ENCODE data around the gene ENTREP3. TPM values are rescaled to one million over a fixed set of nuclear protein-coding genes. Genes with fewer than 3 reads are reported as not detected.
"Not testable (repeated sequence)": the region's sequence is repeated elsewhere in the genome, so short reads cannot be mapped to it uniquely, and the experiment has no call there.

Gene ENTREP3
- total RNA-seq, 1 experiment from 2014 or later = 7.7 TPM

DNA sequence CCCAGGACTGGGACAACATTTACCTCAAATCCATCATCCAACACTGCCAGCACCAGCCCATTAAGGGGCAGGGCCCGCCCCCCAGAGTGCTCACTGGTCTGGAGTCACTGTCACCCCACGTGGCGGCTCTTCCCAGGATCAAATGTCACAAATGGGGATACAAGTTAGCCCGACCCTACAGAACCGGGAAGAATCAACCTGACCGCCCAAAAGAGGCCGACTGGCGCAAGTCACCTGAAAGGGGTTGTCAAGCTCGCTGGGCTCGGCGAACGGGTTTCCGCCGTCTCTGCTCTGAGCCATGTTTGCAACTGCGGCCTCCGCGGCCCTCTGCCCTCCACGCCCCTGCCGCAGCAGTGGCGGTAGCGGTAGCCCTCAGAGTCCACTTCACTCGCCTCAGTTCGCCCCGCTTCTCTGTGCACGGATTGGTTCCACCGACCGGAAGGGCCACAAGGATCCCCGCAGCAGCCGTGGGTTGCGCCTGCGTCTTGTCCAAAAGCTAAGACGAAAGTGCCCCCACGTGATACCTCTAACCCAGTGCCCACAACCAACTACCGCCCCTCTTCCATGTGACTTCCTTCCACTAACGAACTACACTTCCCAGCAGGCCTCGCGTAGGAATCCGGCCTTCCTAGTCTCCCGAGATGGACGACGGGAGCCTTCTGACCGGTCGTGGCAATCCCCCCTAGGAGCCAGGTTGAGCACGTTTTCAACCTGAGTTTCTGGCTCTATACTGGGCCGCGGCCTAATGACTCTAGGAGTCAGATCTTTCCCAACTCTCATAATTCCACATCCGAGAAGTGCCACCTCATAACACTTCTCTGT is 6.8 kb upstream of the ENTREP3 start, which contains the start of gene SCAMP3:
TSS of gene SCAMP3 (minus strand) at position 509 of the 822 bp plus-strand sequence. CDS start at position 300, 209 bp downstream.
- peak within 1 kb of the TSS; percentile 90 for H3K4me3 ChIP-seq
- H3K36me3 ChIP-seq = peaks cover 73% of the 10 kb centered on the region
- H3K9me3 ChIP-seq = no peaks in the 10 kb centered on the region
- no peaks in the 10 kb centered on the region for H3K27me3 ChIP-seq
- DNase-seq = peak; percentile 99

DNA sequence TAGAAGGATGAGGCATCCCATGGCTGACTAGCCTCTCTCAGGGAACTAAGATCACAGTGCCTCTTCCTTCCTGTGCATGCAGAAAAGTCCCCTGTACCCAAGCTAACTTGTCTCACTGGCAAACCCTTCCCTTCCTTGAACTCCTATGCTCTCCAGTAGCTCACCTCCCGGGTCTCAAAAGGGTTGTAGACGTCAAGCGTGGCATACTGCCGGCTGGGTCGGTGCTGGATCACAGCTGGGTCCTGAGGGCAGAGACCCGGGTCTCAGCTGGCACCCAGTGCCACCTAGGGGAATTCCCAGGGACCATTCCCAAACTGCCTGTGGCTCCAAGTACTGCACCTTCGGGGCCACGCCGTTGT is 6.2 kb upstream of the ENTREP3 start:
- H3K36me3 ChIP-seq = peaks cover 73% of the 10 kb centered on the region

DNA sequence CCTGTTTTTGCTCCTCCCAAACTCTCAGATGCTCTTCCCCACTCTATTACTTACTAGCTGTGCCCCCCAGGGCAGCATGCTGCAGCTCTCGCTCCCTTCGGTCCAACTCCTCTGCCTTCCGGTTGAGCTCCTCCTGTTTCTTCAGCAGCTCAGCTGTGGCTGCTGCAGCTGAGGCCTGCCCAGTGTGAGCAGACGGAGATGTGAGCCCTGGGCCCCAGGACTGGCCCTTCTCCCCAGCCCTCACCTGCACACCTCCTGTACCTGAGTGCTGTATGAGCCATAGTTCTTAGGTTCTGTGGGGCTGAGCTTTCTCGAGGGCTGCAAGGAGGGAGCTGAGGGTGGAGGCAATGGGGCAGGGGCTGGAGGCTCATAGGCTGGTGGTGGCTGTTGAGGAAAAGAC is 5.0 kb upstream of the ENTREP3 start:
- no peak for DNase-seq
- Histone ChIP-seq H3K9me3 (no peaks in the 10 kb centered on the region), H3K36me3 (peaks cover 70% of the 10 kb centered on the region), H3K27me3 (no peaks in the 10 kb centered on the region), H3K4me3 (no peak overlapping the region)

More for the DNA sequence above, 6.2 kb upstream of the ENTREP3 start:
- H3K27me3 ChIP-seq = no peaks in the 10 kb centered on the region
- no peak for DNase-seq
- no peaks in the 10 kb centered on the region for H3K9me3 ChIP-seq
- peak overlapping the region; percentile 90 for H3K4me3 ChIP-seq

DNA sequence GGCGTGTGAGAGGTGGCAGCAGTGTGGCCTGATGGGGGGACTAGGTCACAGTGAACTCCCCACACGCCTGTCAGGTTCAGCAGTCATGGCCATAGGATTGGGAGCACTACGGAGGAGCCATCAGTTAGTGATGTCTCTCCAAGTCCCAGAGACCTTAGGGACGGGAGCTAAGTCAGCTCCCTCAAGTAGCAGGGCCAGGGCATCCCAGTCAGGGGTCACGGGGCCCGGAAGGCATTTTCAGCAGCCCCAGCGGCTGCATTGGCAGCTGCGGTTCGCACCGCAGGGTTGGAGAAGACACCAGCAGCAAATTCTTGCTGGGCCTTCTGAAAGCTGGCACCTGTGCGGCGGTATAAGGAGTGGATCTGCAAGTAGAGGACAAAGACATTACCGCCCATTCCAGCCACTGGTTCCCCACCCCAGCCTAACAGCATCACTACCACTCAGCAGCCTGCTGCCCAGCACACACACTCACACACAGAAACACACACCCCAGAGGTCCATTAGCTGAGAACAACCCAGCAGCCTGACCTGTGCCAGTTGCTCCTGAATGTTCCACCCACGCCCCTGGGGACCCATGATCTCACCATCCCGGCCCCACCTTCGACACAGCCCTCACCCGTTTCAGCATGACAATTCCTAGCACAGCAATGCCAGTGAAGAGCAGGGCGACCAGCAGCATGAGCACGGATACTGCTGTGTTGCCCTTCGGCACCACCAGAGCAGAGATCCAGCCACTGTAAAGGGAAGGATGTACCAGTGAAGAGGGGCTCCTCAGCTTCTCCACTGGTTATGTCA is 972 bp upstream of the ENTREP3 start:
- peaks cover 51% of the 10 kb centered on the region for H3K36me3 ChIP-seq
- H3K27me3 ChIP-seq = no peaks in the 10 kb centered on the region
- H3K4me3 ChIP-seq = peak overlapping the region; percentile 80
- no peaks in the 10 kb centered on the region for H3K9me3 ChIP-seq
- DNase-seq = no peak

DNA sequence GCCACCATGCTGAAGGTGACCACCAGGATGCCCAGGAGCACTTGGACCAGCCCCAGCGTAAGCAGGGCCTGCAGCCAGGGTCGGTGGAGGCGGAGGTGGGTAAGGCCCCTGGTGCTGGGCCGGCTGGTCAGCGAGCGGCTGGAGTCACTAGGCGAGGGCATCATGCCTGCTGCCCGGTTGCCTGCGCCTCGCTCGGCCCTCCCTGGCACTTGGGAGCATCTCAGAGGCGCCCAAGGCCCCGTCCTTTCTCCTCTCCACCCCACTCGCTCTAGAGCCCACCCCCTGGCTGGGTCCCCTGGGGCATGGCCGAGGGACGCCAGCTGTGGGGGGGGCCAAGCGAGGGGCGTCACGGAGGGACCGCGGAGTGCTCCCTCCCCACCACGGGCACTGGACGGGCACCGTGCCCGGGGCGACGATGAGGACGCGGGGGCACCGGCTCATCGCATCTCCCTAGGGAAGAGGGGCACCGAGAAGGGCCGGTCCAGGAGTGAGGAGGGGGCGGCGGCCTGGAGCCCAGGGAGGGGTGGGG is 505 bp downstream of the ENTREP3 start:
- no peaks in the 10 kb centered on the region for H3K27me3 ChIP-seq
- peak overlapping the region; percentile 80 for H3K4me3 ChIP-seq
- peaks cover 52% of the 10 kb centered on the region for H3K36me3 ChIP-seq
- H3K9me3 ChIP-seq = no peaks in the 10 kb centered on the region
- peak; percentile 46 for DNase-seq

DNA sequence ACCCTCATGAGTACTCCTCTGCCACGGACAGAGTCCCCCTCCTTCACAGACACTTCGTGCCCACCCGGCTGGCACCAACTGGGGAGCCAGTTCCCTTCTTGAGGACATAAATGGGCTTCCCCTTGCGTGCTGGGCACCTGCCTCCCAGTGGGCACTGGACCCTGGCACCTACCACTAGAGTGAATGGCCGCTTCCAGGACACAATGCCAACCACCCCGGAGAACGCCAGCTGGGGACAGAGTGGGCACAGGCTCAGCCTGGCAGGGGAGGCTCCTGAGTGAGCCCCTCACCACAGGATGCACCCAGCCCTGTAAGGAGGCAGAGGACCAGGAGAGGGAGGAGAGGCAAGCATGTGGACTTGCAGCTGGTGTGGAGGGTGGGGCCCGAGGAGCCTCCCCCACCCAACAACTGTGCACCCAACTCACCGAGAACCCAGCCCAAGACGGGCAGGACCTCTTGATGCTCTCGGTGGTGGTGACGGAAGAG is 1.0 kb downstream of the ENTREP3 start:
- DNase-seq = peak; percentile 25
- no peaks in the 10 kb centered on the region for H3K9me3 ChIP-seq
- no peaks in the 10 kb centered on the region for H3K27me3 ChIP-seq
- H3K36me3 ChIP-seq = peaks cover 49% of the 10 kb centered on the region
- H3K4me3 ChIP-seq = peak overlapping the region; percentile 80

DNA sequence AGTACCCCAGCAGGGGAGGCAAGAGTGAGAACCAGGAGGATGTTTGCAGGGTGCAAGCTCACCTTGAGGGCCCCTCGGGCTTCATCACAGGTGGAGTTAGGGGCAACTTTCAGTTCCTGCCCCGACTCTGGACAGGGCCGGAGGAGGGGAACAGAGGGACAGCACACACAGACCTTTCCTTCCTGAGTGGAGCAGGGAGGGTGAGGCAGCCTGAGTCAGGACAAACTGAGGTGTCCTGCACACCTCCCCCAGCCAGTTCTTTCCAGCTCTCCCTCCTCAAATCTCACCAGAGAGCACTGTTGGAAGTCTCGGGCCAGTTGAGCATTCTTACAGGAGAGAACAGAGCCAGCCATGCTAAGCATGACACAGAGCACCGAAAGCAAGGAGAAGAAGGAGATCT is 1.5 kb downstream of the ENTREP3 start:
- Histone ChIP-seq H3K4me3 (peak overlapping the region; percentile 80), H3K27me3 (no peaks in the 10 kb centered on the region), H3K36me3 (peaks cover 52% of the 10 kb centered on the region), H3K9me3 (no peaks in the 10 kb centered on the region)
- DNase-seq = no peak

DNA sequence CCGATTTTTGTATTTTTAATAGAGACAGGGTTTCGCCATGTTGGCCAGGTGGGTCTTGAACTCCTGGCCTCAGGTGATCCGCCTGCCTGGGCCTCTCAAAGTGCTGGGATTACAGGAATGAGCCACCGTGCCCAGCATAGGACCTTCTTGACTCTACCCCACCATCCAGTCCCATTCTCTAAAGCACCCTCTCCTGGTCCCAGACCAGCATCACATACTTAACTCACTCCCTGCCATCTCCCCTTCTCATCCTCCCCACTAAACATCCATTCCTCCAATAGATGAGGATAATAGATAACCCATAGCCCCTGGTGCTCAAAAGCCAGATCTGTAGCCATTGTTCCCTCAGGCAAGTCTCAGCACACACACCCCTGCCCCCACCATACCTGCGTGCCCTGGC is 2.1 kb downstream of the ENTREP3 start:
- no peak for DNase-seq
- H3K9me3 ChIP-seq = no peaks in the 10 kb centered on the region
- H3K36me3 ChIP-seq = peaks cover 52% of the 10 kb centered on the region
- H3K4me3 ChIP-seq = peak overlapping the region; percentile 80; the same call in 1 of the 2 replicates
- H3K27me3 ChIP-seq = no peaks in the 10 kb centered on the region

DNA sequence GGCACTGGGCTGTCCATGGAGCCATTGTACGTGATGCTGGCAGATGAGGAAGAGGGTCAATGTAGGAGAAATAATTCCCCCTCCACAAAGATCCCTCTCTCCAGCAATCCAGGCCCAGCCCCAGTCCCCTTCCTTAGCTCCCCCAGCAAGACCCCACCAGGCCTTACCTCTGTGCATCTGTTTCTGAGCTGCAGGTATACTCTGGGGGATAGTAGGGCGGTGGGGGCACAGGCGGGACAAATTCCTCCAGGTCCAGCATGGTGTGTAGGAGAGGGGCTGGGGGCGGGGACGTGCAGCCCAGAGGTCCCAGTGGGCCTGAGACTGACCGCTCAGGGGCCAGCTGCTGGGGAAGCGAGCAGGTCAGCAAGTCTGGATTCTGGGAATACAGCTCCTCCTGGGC is 3.7 kb downstream of the ENTREP3 start:
- no peak for DNase-seq
- H3K36me3 ChIP-seq = peaks cover 58% of the 10 kb centered on the region
- no peaks in the 10 kb centered on the region for H3K27me3 ChIP-seq
- no peaks in the 10 kb centered on the region for H3K9me3 ChIP-seq
- H3K4me3 ChIP-seq = no peak overlapping the region

DNA sequence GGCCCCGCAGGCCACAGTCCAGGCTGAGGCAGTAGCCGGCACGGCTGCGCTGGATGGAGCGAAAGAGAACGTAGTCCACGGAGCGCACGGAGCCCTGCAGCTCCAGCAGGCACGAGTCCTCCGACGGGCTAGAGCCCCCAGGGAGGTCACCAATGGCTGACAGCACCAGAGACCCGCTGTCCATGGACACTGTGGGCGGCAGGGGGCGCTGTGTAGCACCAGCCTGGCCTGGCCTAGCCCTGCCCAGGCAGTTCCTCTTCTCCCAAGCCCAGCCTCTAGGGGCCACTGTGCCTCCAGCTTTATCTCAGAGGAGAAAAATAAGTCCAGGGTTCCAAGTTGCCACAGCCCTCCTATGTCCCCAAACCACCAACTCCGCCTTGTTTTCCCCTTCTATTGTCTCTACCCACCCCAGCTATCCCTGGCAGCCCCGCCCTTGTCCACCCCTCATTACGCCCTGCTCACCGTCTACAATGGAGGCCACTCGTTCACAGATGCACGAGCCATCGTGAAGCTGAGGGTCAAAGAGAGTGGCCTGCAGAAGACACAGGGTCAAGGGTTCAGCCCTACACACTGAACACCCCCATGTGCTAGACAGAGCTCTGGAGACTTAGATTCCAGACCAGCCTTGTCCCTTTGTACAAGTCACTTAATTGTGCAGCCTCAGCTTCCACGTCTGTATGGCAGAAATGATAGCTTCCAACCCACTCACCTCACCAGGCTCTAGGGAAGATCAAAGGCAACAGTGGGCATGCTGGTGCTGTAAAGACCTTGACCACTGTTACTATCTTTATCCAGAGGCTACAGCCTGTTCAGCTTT is 4.4 kb downstream of the ENTREP3 start:
- Histone ChIP-seq H3K27me3 (no peaks in the 10 kb centered on the region), H3K4me3 (no peak overlapping the region), H3K9me3 (no peaks in the 10 kb centered on the region), H3K36me3 (peaks cover 50% of the 10 kb centered on the region)
- peak; percentile 89 for DNase-seq

DNA sequence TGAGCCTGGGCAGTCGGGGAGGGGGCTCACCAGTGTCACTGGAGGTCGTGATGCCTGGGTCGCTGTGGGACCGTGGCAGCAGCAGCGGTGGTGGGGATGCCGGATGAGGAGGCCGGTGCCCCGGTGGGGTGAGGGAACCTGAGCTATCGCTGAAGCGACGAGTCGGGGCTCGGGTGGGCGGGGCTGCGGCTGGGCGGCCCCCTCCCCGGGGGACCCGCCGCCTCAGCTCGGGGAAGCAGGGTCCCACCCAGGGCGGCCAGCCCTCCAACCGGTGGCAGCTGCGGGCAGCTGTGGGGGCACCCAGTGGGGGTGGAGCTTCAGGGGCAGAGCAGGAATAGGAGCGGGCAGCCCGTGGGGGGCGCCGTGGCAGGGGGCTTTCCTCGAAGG is 5.0 kb downstream of the ENTREP3 start:
- DNase-seq = no peak
- H3K4me3 ChIP-seq = no peak overlapping the region
- H3K9me3 ChIP-seq = no peaks in the 10 kb centered on the region
- no peaks in the 10 kb centered on the region for H3K27me3 ChIP-seq
- peaks cover 49% of the 10 kb centered on the region for H3K36me3 ChIP-seq

DNA sequence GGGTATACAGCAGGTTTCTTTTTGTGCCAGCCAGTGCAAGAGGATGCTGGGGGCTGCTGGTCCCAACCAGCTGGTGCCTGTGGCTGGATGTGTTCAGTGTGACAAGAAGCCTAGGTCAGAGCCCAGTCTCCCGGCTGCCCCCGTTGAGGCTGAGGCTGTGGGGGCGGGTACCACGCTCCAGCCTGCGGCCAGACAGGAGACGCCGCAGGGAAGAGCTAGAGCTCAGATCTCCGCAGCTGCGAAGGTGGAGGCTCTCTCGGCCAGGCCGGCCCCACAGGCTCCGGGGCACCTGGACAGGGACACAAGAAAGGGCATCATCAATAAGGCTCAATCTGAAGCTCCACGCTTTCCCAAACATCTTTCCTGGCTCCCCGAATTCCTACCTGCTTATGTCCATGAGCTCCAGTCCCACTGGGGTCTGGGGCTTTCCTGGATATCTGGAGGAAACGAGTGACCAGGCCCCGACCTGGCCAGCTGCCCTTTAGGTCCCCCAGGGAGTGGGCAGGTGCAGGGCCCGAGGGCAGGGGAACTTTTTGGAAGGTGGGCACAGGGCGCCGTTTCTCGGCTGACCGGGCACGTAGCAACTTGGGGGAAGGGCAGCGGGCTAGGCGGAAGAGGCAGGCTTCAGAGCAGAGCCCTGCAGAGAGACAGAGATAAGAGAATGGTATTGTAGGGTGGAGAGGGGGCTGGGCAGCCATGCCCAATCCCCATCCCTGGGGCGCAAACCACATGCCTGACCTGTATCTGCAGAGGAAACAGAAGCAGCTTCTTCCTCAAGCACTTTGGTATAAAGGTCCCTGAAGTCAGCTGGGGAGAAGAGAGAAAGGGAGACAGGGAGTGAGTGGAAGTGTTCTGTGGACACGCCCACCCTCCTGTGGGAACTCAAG is 7.4 kb downstream of the ENTREP3 start:
- no peak for DNase-seq
- Histone ChIP-seq H3K9me3 (no peaks in the 10 kb centered on the region), H3K4me3 (no peak overlapping the region), H3K36me3 (peaks cover 41% of the 10 kb centered on the region), H3K27me3 (no peaks in the 10 kb centered on the region)

DNA sequence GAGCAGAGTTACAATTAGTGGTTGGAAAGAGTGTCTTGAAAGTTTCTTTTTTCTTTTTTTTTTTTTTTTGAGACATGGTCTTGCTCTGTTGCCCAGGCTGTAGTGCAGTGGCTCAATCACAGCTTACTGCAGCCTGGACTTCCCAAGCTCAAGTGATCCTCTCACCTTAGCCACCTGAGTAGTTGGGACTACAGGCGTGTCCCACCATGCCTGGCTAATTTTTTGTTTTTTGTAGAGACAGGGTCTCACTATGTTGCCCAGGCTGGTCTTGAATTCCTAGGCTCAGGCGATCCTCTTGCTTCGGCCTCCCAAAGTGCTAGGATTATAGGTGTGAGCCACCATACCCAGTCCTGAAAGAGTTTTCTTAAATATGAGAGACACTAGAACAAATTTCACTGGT is 8.5 kb downstream of the ENTREP3 start:
- H3K27me3 ChIP-seq, DNase-seq, H3K4me3 ChIP-seq, H3K9me3 ChIP-seq: not testable (repeated sequence)
- peaks cover 41% of the 10 kb centered on the region for H3K36me3 ChIP-seq

DNA sequence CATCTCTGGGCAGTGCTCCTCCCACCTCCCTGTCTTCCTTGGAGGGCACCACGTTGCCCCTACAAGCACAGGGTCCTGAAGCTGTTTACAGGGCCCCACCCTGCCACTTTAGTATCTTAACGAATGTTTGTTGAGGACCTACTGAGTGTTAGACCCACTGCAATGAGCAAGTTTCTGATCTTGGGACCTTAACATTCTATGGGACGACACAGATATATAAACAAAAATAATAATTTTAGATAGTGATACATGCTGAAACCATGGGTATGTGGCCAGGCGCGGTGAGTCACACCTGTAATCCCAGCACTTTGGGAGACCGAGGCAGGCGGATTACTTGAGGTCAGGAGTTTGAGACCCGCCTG is 10.1 kb downstream of the ENTREP3 start:
- no peak for DNase-seq
- Histone ChIP-seq H3K4me3 (peak overlapping the region; percentile 82), H3K9me3 (no peaks in the 10 kb centered on the region), H3K27me3 (no peaks in the 10 kb centered on the region), H3K36me3 (peaks cover 30% of the 10 kb centered on the region)

DNA sequence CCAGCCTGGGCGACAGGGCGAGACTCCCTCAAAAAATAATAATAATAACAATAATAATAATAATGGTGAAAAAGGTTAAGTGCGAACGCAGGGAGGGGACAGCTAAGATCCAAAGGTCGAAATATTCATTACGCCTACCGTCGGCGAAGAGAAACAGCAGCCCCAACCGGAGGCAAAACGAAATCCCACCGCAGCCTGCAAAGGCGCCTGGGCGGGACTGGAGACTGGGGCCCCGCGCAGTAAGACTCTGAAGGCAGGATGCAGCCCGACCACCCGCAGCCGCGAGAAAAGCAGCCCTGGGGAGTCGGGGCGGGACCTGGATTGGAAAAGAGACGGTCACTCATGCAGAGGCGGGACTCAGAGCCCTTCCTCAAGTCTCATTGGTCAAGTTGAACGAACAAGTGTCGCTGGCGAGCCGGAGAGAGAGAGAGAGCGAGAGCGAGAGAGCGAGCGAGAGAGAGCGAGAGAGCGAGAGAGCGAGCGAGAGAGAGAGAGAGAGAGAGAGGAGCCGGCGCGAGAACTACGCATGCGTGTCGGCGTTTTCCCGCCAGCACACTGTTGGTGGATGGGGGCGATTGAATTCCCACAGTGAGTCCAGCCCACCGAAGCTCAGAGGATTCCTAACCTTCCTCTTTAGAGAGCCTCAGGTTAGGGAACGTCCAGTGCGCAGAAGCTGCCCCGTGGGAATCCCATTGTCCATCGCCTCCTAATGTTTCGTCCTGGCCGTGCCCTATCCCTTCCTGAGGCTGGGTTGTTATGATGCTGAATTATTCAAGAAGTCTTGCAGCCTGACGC is 10.7 kb downstream of the ENTREP3 start:
- Histone ChIP-seq H3K9me3 (no peaks in the 10 kb centered on the region), H3K36me3 (peaks cover 27% of the 10 kb centered on the region), H3K4me3 (peak overlapping the region; percentile 82), H3K27me3 (no peaks in the 10 kb centered on the region)
- DNase-seq = peak; percentile 99

All from MG63 (cell line).